Ishikawa (cell line): ENCODE measurements around the gene DSCAML1.

ENCODE experiments used
- CEBPB ChIP-seq: IDR thresholded peaks from 2 replicates; pipeline ENCODE4 v1.6.1; 2012
- CREB1 ChIP-seq: IDR thresholded peaks from 2 replicates; pipeline ENCODE4 v1.6.1; 2012; ENCODE audit warnings: low read depth
- EGR1 ChIP-seq: IDR thresholded peaks from 2 replicates; pipeline ENCODE4 v1.6.1; 2012
- EP300 ChIP-seq: IDR thresholded peaks from 2 replicates; pipeline ENCODE4 v1.6.1; 2012; ENCODE audit warnings: borderline replicate concordance
- FOXM1 ChIP-seq: IDR thresholded peaks from 2 replicates; pipeline ENCODE4 v1.6.1; 2012; ENCODE audit warnings: low read depth, borderline replicate concordance
- NFIC ChIP-seq: IDR thresholded peaks from 2 replicates; pipeline ENCODE4 v1.6.1; 2012
- RAD21 ChIP-seq: IDR thresholded peaks from 2 replicates; pipeline ENCODE4 v1.6.1; 2012; ENCODE audit warnings: low read depth
- TAF1 ChIP-seq: IDR thresholded peaks from 2 replicates; pipeline ENCODE4 v1.6.1; 2012; ENCODE audit warnings: low read depth, mild to moderate bottlenecking
- TCF12 ChIP-seq: IDR thresholded peaks from 2 replicates; pipeline ENCODE4 v1.6.1; 2012; ENCODE audit warnings: low read depth
- YY1 ChIP-seq: IDR thresholded peaks from 2 replicates; pipeline ENCODE4 v1.6.1; 2012; ENCODE audit warnings: low read depth
- TF ChIP-seq, protein P1 (sequence below): IDR thresholded peaks from 2 replicates; pipeline ENCODE4 v1.6.1; 2012; ENCODE audit warnings: low read depth, mild to moderate bottlenecking
- TF ChIP-seq, protein P2 (sequence below): IDR thresholded peaks from 2 replicates; pipeline ENCODE4 v1.6.1; 2012

DNA sequence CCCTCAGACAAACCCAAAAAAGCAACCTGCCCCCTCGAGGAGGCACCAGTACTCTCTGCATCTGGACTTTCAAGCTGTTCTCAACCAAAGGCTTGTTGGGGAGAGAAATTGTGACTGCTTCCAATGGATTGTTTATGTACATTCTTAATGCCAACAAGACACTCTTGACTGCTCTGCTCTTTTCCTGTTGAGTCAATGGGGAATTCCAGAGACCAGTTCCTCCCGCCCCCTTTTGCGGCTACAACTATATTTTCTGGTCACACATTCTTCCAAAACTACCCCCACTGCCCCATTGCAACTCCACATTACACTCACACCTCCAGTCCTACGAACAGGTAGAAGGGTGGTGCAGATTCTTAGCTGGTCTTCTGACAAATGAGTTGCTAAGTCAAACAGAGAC, 187.0 kb downstream of the DSCAML1 start:
- TF ChIP-seq TAF1 (no peak), CREB1 (no peak), TCF12 (no peak), NFIC (no peak), EP300 (no peak), RAD21 (no peak), CEBPB (no peak), FOXM1 (no peak), YY1 (no peak), EGR1 (no peak)
- TF ChIP-seq, protein P1, sequence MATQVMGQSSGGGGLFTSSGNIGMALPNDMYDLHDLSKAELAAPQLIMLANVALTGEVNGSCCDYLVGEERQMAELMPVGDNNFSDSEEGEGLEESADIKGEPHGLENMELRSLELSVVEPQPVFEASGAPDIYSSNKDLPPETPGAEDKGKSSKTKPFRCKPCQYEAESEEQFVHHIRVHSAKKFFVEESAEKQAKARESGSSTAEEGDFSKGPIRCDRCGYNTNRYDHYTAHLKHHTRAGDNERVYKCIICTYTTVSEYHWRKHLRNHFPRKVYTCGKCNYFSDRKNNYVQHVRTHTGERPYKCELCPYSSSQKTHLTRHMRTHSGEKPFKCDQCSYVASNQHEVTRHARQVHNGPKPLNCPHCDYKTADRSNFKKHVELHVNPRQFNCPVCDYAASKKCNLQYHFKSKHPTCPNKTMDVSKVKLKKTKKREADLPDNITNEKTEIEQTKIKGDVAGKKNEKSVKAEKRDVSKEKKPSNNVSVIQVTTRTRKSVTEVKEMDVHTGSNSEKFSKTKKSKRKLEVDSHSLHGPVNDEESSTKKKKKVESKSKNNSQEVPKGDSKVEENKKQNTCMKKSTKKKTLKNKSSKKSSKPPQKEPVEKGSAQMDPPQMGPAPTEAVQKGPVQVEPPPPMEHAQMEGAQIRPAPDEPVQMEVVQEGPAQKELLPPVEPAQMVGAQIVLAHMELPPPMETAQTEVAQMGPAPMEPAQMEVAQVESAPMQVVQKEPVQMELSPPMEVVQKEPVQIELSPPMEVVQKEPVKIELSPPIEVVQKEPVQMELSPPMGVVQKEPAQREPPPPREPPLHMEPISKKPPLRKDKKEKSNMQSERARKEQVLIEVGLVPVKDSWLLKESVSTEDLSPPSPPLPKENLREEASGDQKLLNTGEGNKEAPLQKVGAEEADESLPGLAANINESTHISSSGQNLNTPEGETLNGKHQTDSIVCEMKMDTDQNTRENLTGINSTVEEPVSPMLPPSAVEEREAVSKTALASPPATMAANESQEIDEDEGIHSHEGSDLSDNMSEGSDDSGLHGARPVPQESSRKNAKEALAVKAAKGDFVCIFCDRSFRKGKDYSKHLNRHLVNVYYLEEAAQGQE: no peak
- TF ChIP-seq, protein P2, sequence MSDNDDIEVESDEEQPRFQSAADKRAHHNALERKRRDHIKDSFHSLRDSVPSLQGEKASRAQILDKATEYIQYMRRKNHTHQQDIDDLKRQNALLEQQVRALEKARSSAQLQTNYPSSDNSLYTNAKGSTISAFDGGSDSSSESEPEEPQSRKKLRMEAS: no peak
